HG03196 (cell line): ENCODE data around the gene PNMT.

Experiments used
- ATAC-seq: cut with Tn5 transposase; IDR thresholded peaks from one replicate; pipeline ENCODE4 v1.9.1; 2021; ENCODE audit not compliant: unreplicated experiment

Gene PNMT

GRCh38 chr17:39653662-39654331 lies 14.5 kb upstream of the PNMT start:
- no peak for ATAC-seq

- ATAC-seq, result no peak
These were observed 13.1 kb upstream of the PNMT start for GRCh38 chr17:39655105-39655504.

- ATAC-seq, result no peak
These were observed 9.9 kb upstream of the PNMT start for GRCh38 chr17:39658346-39658745.

GRCh38 chr17:39658760-39659159 lies 9.5 kb upstream of the PNMT start:
- no peak for ATAC-seq

- ATAC-seq, result no peak
These were observed 8.8 kb upstream of the PNMT start for GRCh38 chr17:39659279-39660010.

GRCh38 chr17:39660011-39660360 lies 8.3 kb upstream of the PNMT start:
- ATAC-seq, result no peak

- ATAC-seq, result no peak
These were observed 7.6 kb upstream of the PNMT start for GRCh38 chr17:39660397-39661385.

- ATAC-seq, result no peak
These were observed 6.3 kb upstream of the PNMT start for GRCh38 chr17:39661744-39662541.

- ATAC-seq, result no peak
These were observed 5.5 kb upstream of the PNMT start for GRCh38 chr17:39662551-39663339.

- ATAC-seq, result no peak
These were observed 4.9 kb upstream of the PNMT start for GRCh38 chr17:39663340-39663687.

- ATAC-seq, result no peak
These were observed 4.3 kb upstream of the PNMT start for GRCh38 chr17:39663688-39664580.

GRCh38 chr17:39664581-39665561 lies 3.4 kb upstream of the PNMT start, which contains the start of gene TCAP:
TSS of gene TCAP (plus strand) at chr17:39665349. CDS start at chr17:39665360, 11 bp downstream.
- no peak for ATAC-seq

- ATAC-seq, result no peak
These were observed 2.5 kb upstream of the PNMT start for GRCh38 chr17:39665642-39666224.

GRCh38 chr17:39666231-39666600 lies 2.0 kb upstream of the PNMT start:
- ATAC-seq, result no peak

- ATAC-seq, result no peak
These were observed 1.5 kb upstream of the PNMT start for GRCh38 chr17:39666601-39667261.

- no peak for ATAC-seq
These were observed 850 bp upstream of the PNMT start for GRCh38 chr17:39667262-39667944.
